Activated CD4-positive, alpha-beta T cell treated with anti-CD3 and anti-CD28 coated beads for 36 hours (primary cell): ENCODE results near the gene DHCR7. TPM values are rescaled to one million over a fixed set of nuclear protein-coding genes. Genes with fewer than 3 reads are reported as not detected.

Experiments used
- ATAC-seq: fragments of 200-7000 bp; cut with Tn5 transposase; one replicate; pipeline ENCODE4 v1.10.0; 2021; ENCODE audit warnings: mild to moderate bottlenecking, moderate library complexity
- CTCF ChIA-PET: fragments of 350-600 bp; sonication (Branson Sonifier 250); formaldehyde crosslinking; loops from one replicate; lab custom pipeline; 2021; ENCODE audit warnings: antibody characterized with exemption; lab: Charles Lee
- POLR2A ChIA-PET: fragments of 350-600 bp; sonication (Branson Sonifier 250); formaldehyde crosslinking; loops from one replicate; lab custom pipeline; 2021; ENCODE audit warnings: antibody characterized with exemption, inconsistent platforms; lab: Charles Lee
- DNase-seq: peaks from one replicate; pipeline ENCODE4 v3.0.0-alpha.2; 2020
- H3K27ac Mint-ChIP-seq: one replicate; pipeline ENCODE4 v1.8.0; 2021; ENCODE audit warnings: mixed read lengths
- H3K27me3 Mint-ChIP-seq: one replicate; pipeline ENCODE4 v1.8.0; 2021; ENCODE audit warnings: mixed read lengths
- H3K36me3 Mint-ChIP-seq: one replicate; pipeline ENCODE4 v1.8.0; 2021; ENCODE audit warnings: low read depth, mixed read lengths
- H3K4me1 Mint-ChIP-seq: one replicate; pipeline ENCODE4 v1.8.0; 2021; ENCODE audit warnings: mixed read lengths
- H3K4me3 Mint-ChIP-seq: one replicate; pipeline ENCODE4 v1.8.0; 2021; ENCODE audit warnings: mild to moderate bottlenecking, moderate library complexity, mixed read lengths
- H3K9me3 Mint-ChIP-seq: one replicate; pipeline ENCODE4 v1.8.0; 2021; ENCODE audit warnings: low read depth, mixed read lengths
- intact Hi-C, 2 experiments: fragments of 100-400 bp; cut with DNase I in 1 of 2; cut with micrococcal nuclease in 1 of 2; formaldehyde crosslinking; loops; one replicate each; pipeline versions ENCODE4 v1.14.2 to v1.15.1; 2022 to 2024; cut with DNase I, micrococcal nuclease
- total RNA-seq, 2 experiments: library from RNA; stranded (reverse); gene quantifications; one replicate each; pipeline ENCODE4 v1.2.3, GENCODE V29; 2021

Gene DHCR7
- total RNA-seq, 2 experiments from 2014 or later, result 57.3 to 64.0 TPM

DNA sequence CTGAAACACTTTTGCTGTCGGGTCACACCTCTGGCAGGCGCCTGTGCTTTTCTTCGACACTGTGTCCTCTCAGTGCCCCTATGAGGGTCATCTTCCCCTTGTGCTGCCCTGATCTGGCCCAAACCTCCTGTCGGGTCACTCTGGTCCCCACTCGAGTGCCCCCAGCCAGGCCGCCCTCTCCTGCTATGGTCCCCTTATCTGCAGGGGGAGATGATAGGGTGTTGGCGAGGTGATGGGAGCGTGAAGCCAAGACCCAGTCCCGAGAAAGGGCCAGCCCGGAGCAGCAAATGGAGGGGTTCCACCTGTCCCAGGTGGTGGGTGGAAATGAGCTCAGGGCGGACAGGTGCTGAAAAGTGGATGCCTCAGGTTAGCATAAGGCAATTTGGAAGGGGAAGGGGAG is 14.5 kb upstream of the DHCR7 start:
- intact Hi-C loops, result no loop called here
- Mint-ChIP-seq H3K9me3 (no peaks in the 10 kb centered on the region), H3K27ac (no peak overlapping the region), H3K27me3 (no peaks in the 10 kb centered on the region), H3K4me1 (no peaks in the 10 kb centered on the region), H3K36me3 (peaks cover 46% of the 10 kb centered on the region), H3K4me3 (no peak overlapping the region)
- ATAC-seq (no peak), DNase-seq (no peak)
- ChIA-PET CTCF (no interaction called here), POLR2A (no interaction called here)

DNA sequence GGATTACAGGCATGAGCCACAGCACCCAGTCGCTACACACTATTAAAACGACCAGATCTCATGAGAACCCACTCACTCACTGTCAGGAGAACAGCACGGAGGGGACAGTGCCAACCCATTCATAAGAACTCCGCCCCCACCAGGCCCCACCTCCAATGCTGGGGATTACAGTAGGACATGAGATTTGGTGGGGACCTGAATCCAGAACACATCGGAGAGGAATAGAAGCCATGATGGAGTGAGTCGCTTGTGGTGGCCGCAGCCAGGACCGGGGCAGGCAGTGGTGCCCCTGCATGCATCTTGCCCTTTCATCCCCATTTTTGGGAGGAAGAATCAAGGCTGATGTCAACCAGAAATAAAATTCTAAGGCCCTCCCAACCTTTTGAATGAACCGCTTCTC is 13.5 kb upstream of the DHCR7 start:
- intact Hi-C loops, result no loop called here
- Mint-ChIP-seq H3K27ac (no peak overlapping the region), H3K36me3 (peaks cover 50% of the 10 kb centered on the region), H3K4me1 (no peaks in the 10 kb centered on the region), H3K4me3 (no peak overlapping the region), H3K9me3 (no peaks in the 10 kb centered on the region), H3K27me3 (no peaks in the 10 kb centered on the region)
- ChIA-PET POLR2A (no interaction called here), CTCF (no interaction called here)
- DNase-seq, result no peak
- ATAC-seq, result no peak

DNA sequence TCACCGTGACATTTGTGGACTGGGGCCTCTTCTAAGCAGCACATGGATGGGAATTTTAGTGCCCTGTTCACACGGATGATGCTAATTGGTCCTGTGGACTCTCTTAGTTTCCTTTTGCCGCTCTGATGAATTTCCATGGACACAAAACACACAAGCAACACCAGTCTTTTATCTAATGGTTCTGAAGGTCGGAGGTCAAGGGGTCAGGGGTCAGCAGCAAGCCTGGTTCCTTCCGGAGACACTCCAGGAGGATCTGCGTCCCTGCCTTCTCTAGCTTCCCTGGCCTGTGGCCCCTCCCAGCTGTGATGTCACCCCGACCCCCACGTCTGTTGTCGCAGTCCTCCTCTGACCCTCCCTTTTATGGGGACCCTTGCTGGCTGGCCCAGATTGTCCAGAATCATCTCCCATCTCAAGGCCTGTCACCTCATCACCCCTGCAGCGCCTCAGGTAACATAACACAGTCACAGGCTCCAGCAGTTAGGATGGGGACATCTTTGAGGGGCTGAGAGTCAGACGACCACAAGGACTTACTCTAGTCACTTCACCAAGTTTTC is 11.7 kb upstream of the DHCR7 start:
- Mint-ChIP-seq H3K27ac (no peak overlapping the region), H3K36me3 (peaks cover 59% of the 10 kb centered on the region), H3K4me3 (no peak overlapping the region), H3K9me3 (no peaks in the 10 kb centered on the region), H3K4me1 (peaks cover 2% of the 10 kb centered on the region), H3K27me3 (no peaks in the 10 kb centered on the region)
- CTCF ChIA-PET, result no interaction called here
- DNase-seq, result no peak
- POLR2A ChIA-PET, result no interaction called here
- intact Hi-C loops, result loop anchor here in 1 of 2 experiments (10.0 kb wide), 1 partner anchor 1065 kb away; the partner anchor contains the start of gene CTTN
- no peak for ATAC-seq

DNA sequence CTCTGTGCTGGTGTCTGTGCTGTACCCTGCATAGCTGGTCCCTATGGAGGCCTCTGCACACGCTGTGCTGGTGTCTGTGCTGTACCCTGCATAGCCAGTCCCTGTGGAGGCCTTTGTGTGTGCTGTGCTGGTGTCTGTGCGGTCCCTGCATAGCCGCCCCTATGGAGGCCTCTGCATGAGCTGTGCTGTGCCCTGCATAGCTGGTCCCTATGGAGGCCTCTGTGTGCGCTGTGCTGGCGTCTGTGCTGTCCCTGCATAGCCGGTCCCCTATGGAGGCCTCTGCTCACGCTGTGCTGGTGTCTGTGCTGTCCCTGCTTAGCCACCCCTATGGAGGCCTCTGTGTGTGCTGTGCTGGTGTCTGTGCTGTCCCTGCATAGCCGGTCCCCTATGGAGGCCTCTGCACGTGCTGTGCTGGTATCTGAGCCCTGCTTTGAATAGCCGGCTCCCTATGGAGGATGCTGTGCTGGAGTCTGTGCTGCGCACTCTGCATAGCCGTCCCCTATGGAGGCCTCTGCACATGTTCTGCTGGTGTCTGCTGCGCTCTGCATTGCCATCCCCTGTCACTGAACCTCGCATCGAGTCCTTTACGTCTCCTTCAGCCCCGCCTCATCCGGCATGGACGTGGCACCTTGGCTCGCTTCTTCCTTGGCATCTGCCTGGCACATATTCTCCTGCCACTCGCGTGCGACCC is 11.0 kb upstream of the DHCR7 start:
- Mint-ChIP-seq H3K9me3 (no peaks in the 10 kb centered on the region), H3K27ac (no peak overlapping the region), H3K36me3 (peaks cover 58% of the 10 kb centered on the region), H3K27me3 (no peaks in the 10 kb centered on the region), H3K4me1 (peaks cover 7% of the 10 kb centered on the region), H3K4me3 (no peak overlapping the region)
- DNase-seq (no peak), ATAC-seq (no peak)
- intact Hi-C loops, result loop anchor here in 1 of 2 experiments (10.0 kb wide), 1 partner anchor 1064 kb away; the partner anchor contains the start of gene CTTN
- ChIA-PET CTCF (no interaction called here), POLR2A (interaction anchor here (0.7 kb wide), 1 partner anchor 73 kb away, joined by 8 read pairs; no protein-coding TSS in a partner anchor)

DNA sequence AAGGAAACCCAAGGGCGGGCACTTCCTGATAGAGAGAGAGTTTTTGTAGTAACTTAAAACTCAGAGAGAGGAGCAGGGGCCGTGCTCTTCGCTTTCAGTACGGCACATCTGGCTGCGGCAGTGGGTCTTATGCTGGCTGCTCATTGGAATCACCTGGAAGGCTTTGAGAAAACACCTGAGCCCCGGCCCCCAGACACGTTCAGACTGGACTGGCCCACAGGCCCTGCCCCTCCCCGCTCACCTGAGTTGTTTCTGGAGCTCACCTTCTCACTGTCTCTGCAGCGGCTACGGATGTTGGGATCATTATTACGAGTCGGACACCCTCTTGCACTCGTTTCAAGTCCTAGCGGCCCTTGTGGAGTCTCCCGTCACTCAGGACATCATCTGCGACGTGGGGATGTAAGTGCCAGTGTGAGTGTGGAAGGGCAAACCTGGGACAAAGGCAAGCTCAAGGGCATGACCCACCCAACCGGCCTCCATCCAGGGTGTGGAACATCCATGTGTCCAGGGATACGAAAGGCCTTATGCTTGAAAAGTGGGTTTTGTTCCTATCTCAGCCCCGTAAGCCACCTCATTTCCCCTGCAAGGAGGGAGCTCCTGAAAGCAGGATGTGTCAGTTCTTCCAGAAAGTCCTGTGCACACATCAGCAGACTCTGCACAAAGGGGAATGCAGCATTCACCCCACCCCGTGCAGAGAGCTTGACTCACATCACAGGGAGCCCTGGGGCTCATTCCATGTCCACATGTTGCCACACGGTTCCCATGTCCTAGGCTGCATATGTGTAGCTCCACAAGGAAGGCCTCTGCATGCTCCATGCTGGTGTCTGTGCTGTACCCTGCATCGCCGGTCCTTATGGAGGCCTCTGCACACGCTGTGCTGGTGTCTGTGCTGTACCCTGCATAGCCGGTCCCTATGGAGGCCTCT is 10.2 kb upstream of the DHCR7 start:
- no peak for DNase-seq
- Mint-ChIP-seq H3K9me3 (no peaks in the 10 kb centered on the region), H3K27me3 (no peaks in the 10 kb centered on the region), H3K27ac (no peak overlapping the region), H3K4me3 (no peak overlapping the region), H3K4me1 (peaks cover 12% of the 10 kb centered on the region), H3K36me3 (peaks cover 54% of the 10 kb centered on the region)
- intact Hi-C loops, result loop anchor here in 1 of 2 experiments (10.0 kb wide), 1 partner anchor 1064 kb away; the partner anchor contains the start of gene CTTN
- ChIA-PET CTCF (no interaction called here), POLR2A (interaction anchor here (0.7 kb wide), 1 partner anchor 74 kb away, joined by 8 read pairs; no protein-coding TSS in a partner anchor)
- no peak for ATAC-seq

DNA sequence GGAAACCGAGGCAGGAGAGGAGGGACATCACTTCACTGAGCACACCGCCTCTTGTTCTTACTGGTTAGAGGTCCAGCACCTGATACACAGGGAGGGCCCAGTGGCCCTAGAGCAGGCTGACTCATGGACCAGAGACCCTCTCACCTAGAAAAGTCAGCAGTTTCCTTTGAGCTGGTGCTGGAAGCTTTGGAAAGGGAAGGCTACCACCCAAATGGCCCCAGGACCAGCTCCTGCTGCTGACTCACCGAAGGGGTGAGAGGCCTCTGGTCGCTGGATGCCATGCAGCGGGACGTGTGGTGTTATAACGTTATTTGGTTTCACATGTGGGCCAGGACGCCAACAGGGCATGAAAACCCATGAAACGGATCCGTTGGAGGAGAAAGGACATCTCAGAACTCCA is 8.6 kb upstream of the DHCR7 start:
- intact Hi-C loops, result loop anchor here in 1 of 2 experiments (10.0 kb wide), 1 partner anchor 1062 kb away; the partner anchor contains the start of gene CTTN
- POLR2A ChIA-PET, result no interaction called here
- no peak for DNase-seq
- CTCF ChIA-PET, result interaction anchor here (0.6 to 0.7 kb wide), 3 partner anchors 37 to 925 kb away, joined by 3 read pairs; no protein-coding TSS in a partner anchor
- H3K27me3 Mint-ChIP-seq, result no peaks in the 10 kb centered on the region
- H3K4me1 Mint-ChIP-seq, result peaks cover 17% of the 10 kb centered on the region
- no peak for ATAC-seq
- H3K4me3 Mint-ChIP-seq, result no peak overlapping the region
- no peaks in the 10 kb centered on the region for H3K9me3 Mint-ChIP-seq
- H3K27ac Mint-ChIP-seq, result no peak overlapping the region
- peaks cover 56% of the 10 kb centered on the region for H3K36me3 Mint-ChIP-seq

GRCh38 chr11:71456294-71456693 is 8.1 kb upstream of the DHCR7 start:
- H3K27me3 Mint-ChIP-seq, result no peaks in the 10 kb centered on the region
- DNase-seq (no peak), ATAC-seq (no peak)
- no peak overlapping the region for H3K27ac Mint-ChIP-seq
- CTCF ChIA-PET, result no interaction called here
- POLR2A ChIA-PET, result no interaction called here
- H3K36me3 Mint-ChIP-seq, result peaks cover 56% of the 10 kb centered on the region
- no peaks in the 10 kb centered on the region for H3K9me3 Mint-ChIP-seq
- H3K4me1 Mint-ChIP-seq, result peaks cover 23% of the 10 kb centered on the region
- H3K4me3 Mint-ChIP-seq, result no peak overlapping the region
- intact Hi-C loops, result loop anchor here in 1 of 2 experiments (10.0 kb wide), 1 partner anchor 1061 kb away; the partner anchor contains the start of gene CTTN

- peak overlapping the region; percentile 94 for H3K4me3 Mint-ChIP-seq
- intact Hi-C loops, result loop anchor here (5.0 to 10.0 kb wide), 2 partner anchors 333 to 1060 kb away; partner anchors contain the start of gene CTTN (in 1 of the 2)
- no peak for ATAC-seq
- ChIA-PET CTCF (no interaction called here), POLR2A (no interaction called here)
- peaks cover 43% of the 10 kb centered on the region for H3K36me3 Mint-ChIP-seq
- H3K27ac Mint-ChIP-seq, result no peak overlapping the region
- H3K4me1 Mint-ChIP-seq, result peaks cover 36% of the 10 kb centered on the region
- no peaks in the 10 kb centered on the region for H3K9me3 Mint-ChIP-seq
- no peaks in the 10 kb centered on the region for H3K27me3 Mint-ChIP-seq
- DNase-seq, result peak; percentile 22
Observed at GRCh38 chr11:71454470-71455113, 6.4 kb upstream of the DHCR7 start.

DNA sequence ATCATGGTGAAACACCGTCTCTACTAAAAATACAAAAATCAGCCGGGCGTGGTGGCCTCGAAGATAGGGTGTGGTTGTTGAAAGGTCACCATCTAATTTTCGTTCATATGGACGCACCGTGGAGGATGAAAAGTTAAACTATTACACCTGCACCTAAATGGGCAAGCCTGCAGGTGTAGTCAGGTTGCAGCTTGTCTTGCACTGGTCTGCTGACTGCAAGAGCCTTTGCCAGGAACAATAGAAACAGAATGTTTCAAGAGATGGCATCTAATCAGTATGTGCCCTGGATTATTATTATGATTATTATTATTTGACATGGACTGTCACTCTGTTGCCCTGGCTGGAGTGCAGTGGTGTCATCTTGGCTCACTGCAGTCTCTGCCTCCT is 5.7 kb upstream of the DHCR7 start:
- H3K9me3 Mint-ChIP-seq, result no peaks in the 10 kb centered on the region
- H3K4me3 Mint-ChIP-seq, result peak overlapping the region; percentile 94
- ATAC-seq (no peak), DNase-seq (no peak)
- intact Hi-C loops, result loop anchor here (1.0 to 10.0 kb wide), 7 partner anchors 35 to 1251 kb away; partner anchors contain the start of genes ANAPC15 (in 1 of the 2), CTTN (in 1 of the 2) and FADD (in 1 of the 2)
- ChIA-PET CTCF (no interaction called here), POLR2A (no interaction called here)
- no peaks in the 10 kb centered on the region for H3K27me3 Mint-ChIP-seq
- H3K4me1 Mint-ChIP-seq, result peaks cover 40% of the 10 kb centered on the region
- H3K27ac Mint-ChIP-seq, result peak overlapping the region; percentile 88
- peaks cover 46% of the 10 kb centered on the region for H3K36me3 Mint-ChIP-seq

GRCh38 chr11:71453037-71453917 is 5.1 kb upstream of the DHCR7 start, which contains the start of gene NADSYN1:
TSS of gene NADSYN1 (plus strand) at chr11:71453203. CDS start at chr11:71453297, 94 bp downstream.
- peak within 1 kb of the TSS; percentile 88 for H3K27ac Mint-ChIP-seq
- H3K9me3 Mint-ChIP-seq, result no peaks in the 10 kb centered on the region
- ChIA-PET CTCF (no interaction called here), POLR2A (no interaction called here)
- peaks cover 44% of the 10 kb centered on the region for H3K36me3 Mint-ChIP-seq
- peak; percentile 96 for DNase-seq
- H3K4me1 Mint-ChIP-seq, result peaks cover 40% of the 10 kb centered on the region
- H3K27me3 Mint-ChIP-seq, result no peaks in the 10 kb centered on the region
- peak within 1 kb of the TSS; percentile 94 for H3K4me3 Mint-ChIP-seq
- peak; percentile 70 for ATAC-seq
- intact Hi-C loops, result loop anchor here (1.0 to 10.0 kb wide), 7 partner anchors 36 to 1250 kb away; partner anchors contain the start of genes ANAPC15 (in 1 of the 2), CTTN (in 1 of the 2) and FADD (in 1 of the 2)
